Measurements from ENCODE around the gene NUP153.

DNA sequence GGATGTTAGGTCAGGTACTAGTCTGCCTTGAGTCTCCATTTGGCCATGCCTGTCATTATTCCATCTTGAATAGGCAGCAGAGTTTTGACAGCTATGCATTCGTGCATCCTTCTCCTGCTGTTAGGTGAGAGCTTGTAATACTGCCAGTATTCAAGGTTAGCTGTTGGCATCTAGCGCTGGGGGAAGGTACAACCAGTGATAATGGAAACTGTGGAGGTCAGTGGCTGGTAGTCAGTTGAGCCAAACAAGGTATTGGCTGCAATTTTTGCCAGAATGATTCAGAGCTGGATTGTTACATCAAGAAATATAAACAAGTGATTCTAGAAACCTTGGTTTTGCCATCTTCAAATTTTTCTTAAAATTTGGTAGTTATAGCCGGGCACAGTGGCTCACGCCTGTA, 100.1 kb downstream of the NUP153 start:
- TF ChIP-seq, protein P1, sequence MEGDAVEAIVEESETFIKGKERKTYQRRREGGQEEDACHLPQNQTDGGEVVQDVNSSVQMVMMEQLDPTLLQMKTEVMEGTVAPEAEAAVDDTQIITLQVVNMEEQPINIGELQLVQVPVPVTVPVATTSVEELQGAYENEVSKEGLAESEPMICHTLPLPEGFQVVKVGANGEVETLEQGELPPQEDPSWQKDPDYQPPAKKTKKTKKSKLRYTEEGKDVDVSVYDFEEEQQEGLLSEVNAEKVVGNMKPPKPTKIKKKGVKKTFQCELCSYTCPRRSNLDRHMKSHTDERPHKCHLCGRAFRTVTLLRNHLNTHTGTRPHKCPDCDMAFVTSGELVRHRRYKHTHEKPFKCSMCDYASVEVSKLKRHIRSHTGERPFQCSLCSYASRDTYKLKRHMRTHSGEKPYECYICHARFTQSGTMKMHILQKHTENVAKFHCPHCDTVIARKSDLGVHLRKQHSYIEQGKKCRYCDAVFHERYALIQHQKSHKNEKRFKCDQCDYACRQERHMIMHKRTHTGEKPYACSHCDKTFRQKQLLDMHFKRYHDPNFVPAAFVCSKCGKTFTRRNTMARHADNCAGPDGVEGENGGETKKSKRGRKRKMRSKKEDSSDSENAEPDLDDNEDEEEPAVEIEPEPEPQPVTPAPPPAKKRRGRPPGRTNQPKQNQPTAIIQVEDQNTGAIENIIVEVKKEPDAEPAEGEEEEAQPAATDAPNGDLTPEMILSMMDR (conservative IDR thresholded peaks at IDR 0.05; ENCODE audit: low read depth, low read length), result no peak
- no peak for TF ChIP-seq EZH2 (IDR thresholded peaks at IDR 0.05; ENCODE audit: borderline replicate concordance, low read depth, low read length, poor library complexity, severe bottlenecking)

All from A673 (cell line).